HepG2 (cell line): Measurements from ENCODE around the gene CMTM3.

Experiments used
- CEBPG ChIP-seq: IDR thresholded peaks from 2 replicates; pipeline ENCODE4 v1.6.1; 2016
- FOXM1 ChIP-seq: sonication (generic); formaldehyde crosslinking; IDR thresholded peaks from 2 replicates; pipeline ENCODE4 v1.5.0; 2020; ENCODE audit warnings: missing genetic modification reagents
- HNRNPK ChIP-seq: fragments of 200-400 bp; formaldehyde crosslinking; IDR thresholded peaks from 2 replicates; pipeline ENCODE4 v1.6.1; 2018; ENCODE audit warnings: low read length, low read depth, moderate library complexity, mild to moderate bottlenecking; ENCODE audit not compliant: poor library complexity, severe bottlenecking
- JUN ChIP-seq: sonication (generic); formaldehyde crosslinking; IDR thresholded peaks from 2 replicates; pipeline ENCODE4 v1.4.0; 2020; ENCODE audit warnings: mild to moderate bottlenecking, missing genetic modification reagents
- JUND ChIP-seq: sonication (generic); formaldehyde crosslinking; IDR thresholded peaks from 2 replicates; pipeline ENCODE4 v1.8.0; 2022; ENCODE audit warnings: mild to moderate bottlenecking, missing genetic modification reagents
- KLF15 ChIP-seq: sonication (generic); formaldehyde crosslinking; IDR thresholded peaks from 2 replicates; pipeline ENCODE4 v1.8.1; 2023; ENCODE audit warnings: borderline replicate concordance, mild to moderate bottlenecking, inconsistent platforms, missing genetic modification reagents, mixed read lengths
- RAD21 ChIP-seq: fragments of 450-650 bp; formaldehyde crosslinking; IDR thresholded peaks from 2 replicates; pipeline ENCODE4 v1.5.0; 2020; ENCODE audit warnings: mild to moderate bottlenecking
- ZNF619 ChIP-seq: sonication (generic); formaldehyde crosslinking; IDR thresholded peaks from 2 replicates; pipeline ENCODE4 v1.4.0; 2020; ENCODE audit warnings: mild to moderate bottlenecking, missing genetic modification reagents
- ZNF766 ChIP-seq: sonication (generic); formaldehyde crosslinking; IDR thresholded peaks from 2 replicates; pipeline ENCODE4 v1.5.0; 2020; ENCODE audit warnings: missing genetic modification reagents, borderline replicate concordance
- TF ChIP-seq, protein P1 (sequence below): sonication (generic); formaldehyde crosslinking; conservative IDR thresholded peaks from 2 replicates; pipeline ENCODE4 v1.5.0; 2020; ENCODE audit warnings: missing genetic modification reagents
- TF ChIP-seq, protein P2 (sequence below): conservative IDR thresholded peaks from 2 replicates; pipeline ENCODE4 v1.6.1; 2018; ENCODE audit warnings: missing genetic modification reagents
- TF ChIP-seq, protein P3 (sequence below): sonication (generic); formaldehyde crosslinking; IDR thresholded peaks from 2 replicates; pipeline ENCODE4 v1.5.1; 2020; ENCODE audit warnings: missing genetic modification reagents, mild to moderate bottlenecking, borderline replicate concordance
- TF ChIP-seq, protein P4 (sequence below): sonication (generic); formaldehyde crosslinking; IDR thresholded peaks from 2 replicates; pipeline ENCODE4 v1.5.0; 2020; ENCODE audit warnings: mild to moderate bottlenecking, missing genetic modification reagents, moderate library complexity
- TF ChIP-seq, protein P5 (sequence below): sonication (generic); formaldehyde crosslinking; conservative IDR thresholded peaks from 2 replicates; pipeline ENCODE4 v1.4.0; 2020; ENCODE audit warnings: missing genetic modification reagents

DNA sequence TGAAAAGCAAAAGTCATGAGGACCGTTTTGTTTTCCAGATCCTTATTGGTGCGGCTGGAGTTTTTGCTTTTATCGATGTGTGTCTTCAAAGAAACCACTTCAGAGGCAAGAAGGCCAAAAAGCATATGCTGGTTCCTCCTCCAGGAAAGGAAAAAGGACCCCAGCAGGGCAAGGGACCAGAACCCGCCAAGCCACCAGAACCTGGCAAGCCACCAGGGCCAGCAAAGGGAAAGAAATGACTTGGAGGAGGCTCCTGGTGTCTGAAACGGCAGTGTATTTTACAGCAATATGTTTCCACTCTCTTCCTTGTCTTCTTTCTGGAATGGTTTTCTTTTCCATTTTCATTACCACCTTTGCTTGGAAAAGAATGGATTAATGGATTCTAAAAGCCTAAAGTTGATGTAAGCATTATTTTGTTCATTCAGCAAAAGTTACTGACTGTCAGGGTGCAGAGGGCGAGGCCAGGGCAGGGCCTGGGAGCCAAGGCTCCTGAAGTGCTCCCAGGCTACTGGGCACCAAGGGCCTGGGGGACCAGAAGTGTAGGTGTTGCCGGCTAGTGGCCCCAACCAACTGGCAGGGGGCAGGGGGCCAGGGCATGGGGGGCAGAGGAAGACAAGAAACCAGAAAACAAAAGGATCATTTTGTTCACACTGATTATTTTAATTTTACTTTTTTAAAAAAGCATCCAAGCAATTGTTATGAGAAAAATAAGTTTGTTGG, 16.5 kb upstream of the CMTM3 start:
- TF ChIP-seq RAD21 (CRISPR knock-in tag) (no peak), JUND (CRISPR knock-in tag) (no peak), JUN (CRISPR knock-in tag) (no peak), CEBPG (no peak), ZNF619 (CRISPR knock-in tag) (no peak), KLF15 (CRISPR knock-in tag) (no peak), FOXM1 (CRISPR knock-in tag) (no peak), HNRNPK (no peak), ZNF766 (CRISPR knock-in tag) (no peak)
- TF ChIP-seq, protein P1, sequence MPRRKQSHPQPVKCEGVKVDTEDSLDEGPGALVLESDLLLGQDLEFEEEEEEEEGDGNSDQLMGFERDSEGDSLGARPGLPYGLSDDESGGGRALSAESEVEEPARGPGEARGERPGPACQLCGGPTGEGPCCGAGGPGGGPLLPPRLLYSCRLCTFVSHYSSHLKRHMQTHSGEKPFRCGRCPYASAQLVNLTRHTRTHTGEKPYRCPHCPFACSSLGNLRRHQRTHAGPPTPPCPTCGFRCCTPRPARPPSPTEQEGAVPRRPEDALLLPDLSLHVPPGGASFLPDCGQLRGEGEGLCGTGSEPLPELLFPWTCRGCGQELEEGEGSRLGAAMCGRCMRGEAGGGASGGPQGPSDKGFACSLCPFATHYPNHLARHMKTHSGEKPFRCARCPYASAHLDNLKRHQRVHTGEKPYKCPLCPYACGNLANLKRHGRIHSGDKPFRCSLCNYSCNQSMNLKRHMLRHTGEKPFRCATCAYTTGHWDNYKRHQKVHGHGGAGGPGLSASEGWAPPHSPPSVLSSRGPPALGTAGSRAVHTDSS = no peak
- TF ChIP-seq, protein P2, sequence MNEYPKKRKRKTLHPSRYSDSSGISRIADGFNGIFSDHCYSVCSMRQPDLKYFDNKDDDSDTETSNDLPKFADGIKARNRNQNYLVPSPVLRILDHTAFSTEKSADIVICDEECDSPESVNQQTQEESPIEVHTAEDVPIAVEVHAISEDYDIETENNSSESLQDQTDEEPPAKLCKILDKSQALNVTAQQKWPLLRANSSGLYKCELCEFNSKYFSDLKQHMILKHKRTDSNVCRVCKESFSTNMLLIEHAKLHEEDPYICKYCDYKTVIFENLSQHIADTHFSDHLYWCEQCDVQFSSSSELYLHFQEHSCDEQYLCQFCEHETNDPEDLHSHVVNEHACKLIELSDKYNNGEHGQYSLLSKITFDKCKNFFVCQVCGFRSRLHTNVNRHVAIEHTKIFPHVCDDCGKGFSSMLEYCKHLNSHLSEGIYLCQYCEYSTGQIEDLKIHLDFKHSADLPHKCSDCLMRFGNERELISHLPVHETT (CRISPR knock-in tag) = no peak
- TF ChIP-seq, protein P3, sequence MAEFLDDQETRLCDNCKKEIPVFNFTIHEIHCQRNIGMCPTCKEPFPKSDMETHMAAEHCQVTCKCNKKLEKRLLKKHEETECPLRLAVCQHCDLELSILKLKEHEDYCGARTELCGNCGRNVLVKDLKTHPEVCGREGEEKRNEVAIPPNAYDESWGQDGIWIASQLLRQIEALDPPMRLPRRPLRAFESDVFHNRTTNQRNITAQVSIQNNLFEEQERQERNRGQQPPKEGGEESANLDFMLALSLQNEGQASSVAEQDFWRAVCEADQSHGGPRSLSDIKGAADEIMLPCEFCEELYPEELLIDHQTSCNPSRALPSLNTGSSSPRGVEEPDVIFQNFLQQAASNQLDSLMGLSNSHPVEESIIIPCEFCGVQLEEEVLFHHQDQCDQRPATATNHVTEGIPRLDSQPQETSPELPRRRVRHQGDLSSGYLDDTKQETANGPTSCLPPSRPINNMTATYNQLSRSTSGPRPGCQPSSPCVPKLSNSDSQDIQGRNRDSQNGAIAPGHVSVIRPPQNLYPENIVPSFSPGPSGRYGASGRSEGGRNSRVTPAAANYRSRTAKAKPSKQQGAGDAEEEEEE (CRISPR knock-in tag) = no peak
- TF ChIP-seq, protein P4, sequence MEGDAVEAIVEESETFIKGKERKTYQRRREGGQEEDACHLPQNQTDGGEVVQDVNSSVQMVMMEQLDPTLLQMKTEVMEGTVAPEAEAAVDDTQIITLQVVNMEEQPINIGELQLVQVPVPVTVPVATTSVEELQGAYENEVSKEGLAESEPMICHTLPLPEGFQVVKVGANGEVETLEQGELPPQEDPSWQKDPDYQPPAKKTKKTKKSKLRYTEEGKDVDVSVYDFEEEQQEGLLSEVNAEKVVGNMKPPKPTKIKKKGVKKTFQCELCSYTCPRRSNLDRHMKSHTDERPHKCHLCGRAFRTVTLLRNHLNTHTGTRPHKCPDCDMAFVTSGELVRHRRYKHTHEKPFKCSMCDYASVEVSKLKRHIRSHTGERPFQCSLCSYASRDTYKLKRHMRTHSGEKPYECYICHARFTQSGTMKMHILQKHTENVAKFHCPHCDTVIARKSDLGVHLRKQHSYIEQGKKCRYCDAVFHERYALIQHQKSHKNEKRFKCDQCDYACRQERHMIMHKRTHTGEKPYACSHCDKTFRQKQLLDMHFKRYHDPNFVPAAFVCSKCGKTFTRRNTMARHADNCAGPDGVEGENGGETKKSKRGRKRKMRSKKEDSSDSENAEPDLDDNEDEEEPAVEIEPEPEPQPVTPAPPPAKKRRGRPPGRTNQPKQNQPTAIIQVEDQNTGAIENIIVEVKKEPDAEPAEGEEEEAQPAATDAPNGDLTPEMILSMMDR (CRISPR knock-in tag) = no peak
- TF ChIP-seq, protein P5, sequence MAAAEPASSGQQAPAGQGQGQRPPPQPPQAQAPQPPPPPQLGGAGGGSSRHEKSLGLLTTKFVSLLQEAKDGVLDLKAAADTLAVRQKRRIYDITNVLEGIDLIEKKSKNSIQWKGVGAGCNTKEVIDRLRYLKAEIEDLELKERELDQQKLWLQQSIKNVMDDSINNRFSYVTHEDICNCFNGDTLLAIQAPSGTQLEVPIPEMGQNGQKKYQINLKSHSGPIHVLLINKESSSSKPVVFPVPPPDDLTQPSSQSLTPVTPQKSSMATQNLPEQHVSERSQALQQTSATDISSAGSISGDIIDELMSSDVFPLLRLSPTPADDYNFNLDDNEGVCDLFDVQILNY (CRISPR knock-in tag) = no peak
